HUES48 (cell line): Measurements from ENCODE around the gene ERO1A.
"Not testable (repeated sequence)": the region's sequence is repeated elsewhere in the genome, so short reads cannot be mapped to it uniquely, and the experiment has no call there.

ENCODE experiments used
- H3K27ac ChIP-seq: one replicate; pipeline ENCODE4 v1.7.0; 2013; ENCODE audit warnings: low read depth, low read length, inconsistent platforms
- H3K27me3 ChIP-seq: 2 replicates; pipeline ENCODE4 v1.6.1; 2013; ENCODE audit warnings: mild to moderate bottlenecking, low read length; ENCODE audit not compliant: control insufficient read depth, insufficient read depth
- H3K36me3 ChIP-seq: 2 replicates; pipeline ENCODE4 v1.6.1; 2013; ENCODE audit warnings: low read length; ENCODE audit not compliant: control insufficient read depth, insufficient read depth
- H3K4me1 ChIP-seq: 2 replicates; pipeline ENCODE4 v1.6.1; 2013; ENCODE audit warnings: mild to moderate bottlenecking, low read length; ENCODE audit not compliant: control insufficient read depth, insufficient read depth
- H3K4me3 ChIP-seq: 2 replicates; pipeline ENCODE4 v1.5.1; 2013; ENCODE audit warnings: mild to moderate bottlenecking, low read depth, low read length
- H3K9ac ChIP-seq: 2 replicates; pipeline ENCODE4 v1.6.1; 2013; ENCODE audit warnings: mild to moderate bottlenecking, low read depth, low read length, moderate library complexity
- H3K9me3 ChIP-seq: 2 replicates; pipeline ENCODE4 v1.6.1; 2013; ENCODE audit warnings: low read length; ENCODE audit not compliant: control insufficient read depth, insufficient read depth

Gene ERO1A, protein sequence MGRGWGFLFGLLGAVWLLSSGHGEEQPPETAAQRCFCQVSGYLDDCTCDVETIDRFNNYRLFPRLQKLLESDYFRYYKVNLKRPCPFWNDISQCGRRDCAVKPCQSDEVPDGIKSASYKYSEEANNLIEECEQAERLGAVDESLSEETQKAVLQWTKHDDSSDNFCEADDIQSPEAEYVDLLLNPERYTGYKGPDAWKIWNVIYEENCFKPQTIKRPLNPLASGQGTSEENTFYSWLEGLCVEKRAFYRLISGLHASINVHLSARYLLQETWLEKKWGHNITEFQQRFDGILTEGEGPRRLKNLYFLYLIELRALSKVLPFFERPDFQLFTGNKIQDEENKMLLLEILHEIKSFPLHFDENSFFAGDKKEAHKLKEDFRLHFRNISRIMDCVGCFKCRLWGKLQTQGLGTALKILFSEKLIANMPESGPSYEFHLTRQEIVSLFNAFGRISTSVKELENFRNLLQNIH

GRCh38 chr14:52695481-52696091 is at the start of gene ERO1A:
Gene ERO1A (minus strand): TSS chr14:52695558. CDS start chr14:52695481, 77 bp downstream.
- H3K9ac ChIP-seq: peak within 1 kb of the TSS; percentile 69
- H3K9me3 ChIP-seq: no peaks in the 10 kb centered on the region
- peaks cover 13% of the 10 kb centered on the region for H3K27me3 ChIP-seq
- peaks cover 6% of the 10 kb centered on the region; the same call in 1 of the 2 replicates for H3K4me1 ChIP-seq
- H3K36me3 ChIP-seq: no peaks in the 10 kb centered on the region
- H3K4me3 ChIP-seq: peak within 1 kb of the TSS; percentile 97
- H3K27ac ChIP-seq: peak within 1 kb of the TSS; percentile 28

- Histone ChIP-seq H3K4me1 (peaks cover 7% of the 10 kb centered on the region; the same call in 1 of the 2 replicates), H3K9me3 (no peaks in the 10 kb centered on the region), H3K4me3 (no peak overlapping the region), H3K27ac (no peak overlapping the region), H3K9ac (no peak overlapping the region), H3K27me3 (no peaks in the 10 kb centered on the region), H3K36me3 (peaks cover 20% of the 10 kb centered on the region)
Measured at GRCh38 chr14:52741865-52742264, 46.5 kb upstream of the ERO1A start.

- Histone ChIP-seq H3K9me3 (no peaks in the 10 kb centered on the region), H3K27me3 (no peaks in the 10 kb centered on the region), H3K36me3 (peaks cover 9% of the 10 kb centered on the region), H3K4me1 (peaks cover 15% of the 10 kb centered on the region), H3K9ac (no peak overlapping the region), H3K27ac (no peak overlapping the region), H3K4me3 (no peak overlapping the region)
Measured at GRCh38 chr14:52740751-52741150, 45.4 kb upstream of the ERO1A start.

- H3K27ac ChIP-seq: no peak overlapping the region
- H3K9ac ChIP-seq: no peak overlapping the region
- H3K27me3 ChIP-seq: no peaks in the 10 kb centered on the region
- H3K4me1 ChIP-seq: peaks cover 28% of the 10 kb centered on the region
- H3K9me3 ChIP-seq: no peaks in the 10 kb centered on the region
- peaks cover 9% of the 10 kb centered on the region for H3K36me3 ChIP-seq
- H3K4me3 ChIP-seq: no peak overlapping the region
Measured at GRCh38 chr14:52738409-52738808, 43.1 kb upstream of the ERO1A start.

- H3K4me3 ChIP-seq: no peak overlapping the region
- H3K27ac ChIP-seq: peak overlapping the region; percentile 26
- no peaks in the 10 kb centered on the region for H3K9me3 ChIP-seq
- peaks cover 21% of the 10 kb centered on the region for H3K4me1 ChIP-seq
- no peak overlapping the region for H3K9ac ChIP-seq
- no peaks in the 10 kb centered on the region for H3K27me3 ChIP-seq
- H3K36me3 ChIP-seq: peaks cover 14% of the 10 kb centered on the region
Measured at GRCh38 chr14:52735921-52736489, 40.6 kb upstream of the ERO1A start.

DNA sequence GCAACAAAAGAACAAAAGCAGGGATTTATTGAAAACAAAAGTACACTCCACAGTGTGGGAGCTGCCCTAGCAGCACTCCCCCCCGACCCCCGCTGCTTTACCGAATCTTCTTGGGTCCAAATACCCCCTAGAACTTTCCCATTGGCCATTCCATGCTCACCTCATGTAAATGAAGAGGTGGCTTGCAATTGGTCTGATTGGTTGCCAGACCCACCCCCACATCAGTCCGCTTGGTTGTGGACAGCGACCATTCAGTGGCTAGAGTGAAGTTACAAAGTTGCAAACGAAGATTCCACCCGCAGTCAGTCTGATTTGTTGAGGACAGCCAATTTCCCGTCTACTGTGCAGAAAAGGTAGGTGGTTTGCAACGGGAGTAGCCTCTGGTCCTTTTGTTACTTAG is 38.5 kb upstream of the ERO1A start:
- no peaks in the 10 kb centered on the region for H3K27me3 ChIP-seq
- no peaks in the 10 kb centered on the region for H3K9me3 ChIP-seq
- H3K9ac ChIP-seq: no peak overlapping the region
- H3K4me1 ChIP-seq: peaks cover 21% of the 10 kb centered on the region
- no peak overlapping the region for H3K27ac ChIP-seq
- H3K4me3 ChIP-seq: no peak overlapping the region
- H3K36me3 ChIP-seq: peaks cover 11% of the 10 kb centered on the region; the same call in 1 of the 2 replicates

DNA sequence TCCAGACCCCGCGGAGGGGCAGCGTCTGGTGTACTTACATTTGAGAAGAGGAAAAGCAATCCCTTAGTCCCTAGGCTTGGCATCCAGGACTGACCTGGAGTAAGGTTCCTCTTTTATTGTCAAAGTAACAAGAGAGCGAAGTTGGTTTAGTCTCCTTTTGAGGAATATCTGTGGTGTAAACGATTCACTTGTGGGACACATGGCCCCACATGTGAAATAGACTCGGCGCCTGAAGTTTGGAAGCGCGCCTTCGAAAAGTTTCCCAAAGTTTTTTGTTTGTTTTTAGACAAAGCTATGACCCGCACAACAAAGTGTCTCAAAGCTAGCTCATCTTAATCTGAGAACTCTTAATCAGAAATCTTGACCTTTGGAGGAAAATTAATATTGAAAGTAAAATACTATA is 35.4 kb upstream of the ERO1A start:
- Histone ChIP-seq H3K9me3 (no peaks in the 10 kb centered on the region), H3K36me3 (peaks cover 41% of the 10 kb centered on the region), H3K9ac (peak overlapping the region; percentile 87), H3K4me1 (peaks cover 13% of the 10 kb centered on the region), H3K4me3 (peak overlapping the region; percentile 99), H3K27ac (peak overlapping the region; percentile 91), H3K27me3 (no peaks in the 10 kb centered on the region)

GRCh38 chr14:52729925-52730708 is 34.8 kb upstream of the ERO1A start, which contains the start of gene STYX:
Gene STYX (plus strand): TSS chr14:52730166. CDS start chr14:52730475, 309 bp downstream.
- Histone ChIP-seq H3K9me3 (no peaks in the 10 kb centered on the region), H3K27me3 (no peaks in the 10 kb centered on the region), H3K4me1 (peaks cover 7% of the 10 kb centered on the region), H3K9ac (peak within 1 kb of the TSS; percentile 87), H3K4me3 (peak within 1 kb of the TSS; percentile 99), H3K27ac (peak within 1 kb of the TSS; percentile 91), H3K36me3 (peaks cover 47% of the 10 kb centered on the region)

DNA sequence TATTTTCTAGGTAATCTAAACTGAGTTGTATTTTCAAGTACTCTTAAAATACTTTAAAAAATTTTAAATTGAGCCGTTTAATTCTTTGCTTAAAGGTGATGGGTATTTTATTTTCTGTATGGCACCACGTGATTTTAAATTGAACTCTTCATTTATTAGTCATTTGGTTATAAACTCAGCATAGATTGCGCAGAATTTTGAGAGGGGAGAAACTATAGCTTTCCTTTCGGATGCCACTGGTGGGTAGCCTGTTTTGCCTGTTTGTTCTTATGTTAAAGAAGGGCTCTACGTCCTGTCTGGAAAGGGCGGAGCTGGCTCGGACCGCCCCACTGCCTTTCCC is 34.2 kb upstream of the ERO1A start:
- Histone ChIP-seq H3K36me3 (peaks cover 52% of the 10 kb centered on the region), H3K9ac (no peak overlapping the region), H3K27ac (peak overlapping the region; percentile 86), H3K4me3 (peak overlapping the region; percentile 60), H3K27me3 (no peaks in the 10 kb centered on the region), H3K4me1 (peaks cover 5% of the 10 kb centered on the region), H3K9me3 (no peaks in the 10 kb centered on the region)

GRCh38 chr14:52729035-52729434 is 33.7 kb upstream of the ERO1A start:
- H3K27me3 ChIP-seq, H3K9me3 ChIP-seq, H3K9ac ChIP-seq, H3K4me1 ChIP-seq: not testable (repeated sequence)
- Histone ChIP-seq H3K27ac (peak overlapping the region; percentile 86), H3K4me3 (peak overlapping the region; percentile 60; the same call in 1 of the 2 replicates), H3K36me3 (peaks cover 54% of the 10 kb centered on the region)
